ENCODE data around the gene LAMC2. TPM values are rescaled to one million over a fixed set of nuclear protein-coding genes. Genes with fewer than 3 reads are reported as not detected.

LAMC2 gene
- 0.53 and 9.0 TPM in 2 replicates for total RNA-seq

GRCh38 chr1:183185941-183186490 lies at the start of gene LAMC2:
TSS of gene LAMC2 (plus strand) at chr1:183186264. CDS start at chr1:183186353, 89 bp downstream.

Other genes starting within 250 kb of the LAMC2 start
- gene SHCBP1L, start 233.1 kb upstream of the LAMC2 start, total RNA-seq = not detected in 2 replicates
- gene LAMC1, start 162.8 kb upstream of the LAMC2 start, total RNA-seq = 364 and 409 TPM in 2 replicates
- gene NMNAT2, start 232.1 kb downstream of the LAMC2 start, total RNA-seq = 0.13 and 0.72 TPM in 2 replicates

Measured in thoracic aorta endothelial cell (primary cell).